ENCODE results near the gene TIE1. TPM values are rescaled to one million over a fixed set of nuclear protein-coding genes. Genes with fewer than 3 reads are reported as not detected.

Gene TIE1
- total and polyA plus RNA-seq, 7 donors = 1.2 to 33.8 (median 9.5) TPM

DNA sequence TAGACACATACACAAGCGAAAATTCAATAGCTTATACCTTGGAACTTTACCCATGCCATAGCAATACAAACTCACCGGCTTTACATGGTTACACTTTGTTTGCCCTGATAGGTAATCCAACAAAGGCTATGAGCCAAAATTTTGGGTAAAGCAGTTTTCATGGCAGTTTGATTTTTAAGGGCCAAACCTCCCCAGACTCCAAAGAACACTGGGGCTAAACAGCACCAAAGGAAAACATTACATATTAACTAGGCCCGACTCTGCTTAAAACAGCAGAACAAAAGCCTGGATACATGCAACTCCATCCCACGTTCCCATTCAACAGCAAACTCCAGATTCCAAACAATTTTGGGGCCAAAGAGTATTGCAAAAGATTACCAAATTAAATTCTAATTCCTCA lies 35.4 kb upstream of the TIE1 start:
- no peaks in the 10 kb centered on the region for H3K36me3 ChIP-seq
- H3K27me3 ChIP-seq = peaks cover 2 to 12% (median 2%) of the 10 kb centered on the region in 3 donors
- no peak overlapping the region for H3K27ac ChIP-seq
- H3K4me3 ChIP-seq = no peak overlapping the region
- H3K4me1 ChIP-seq = peaks cover 0 to 3% (median 0%) of the 10 kb centered on the region in 4 donors
- intact Hi-C loops (cut with DNase I) = no loop called here
- no peak for DNase-seq
- no peak for TF ChIP-seq POLR2AphosphoS5 (IDR thresholded peaks at IDR 0.05)
- TF ChIP-seq EP300 (IDR thresholded peaks at IDR 0.05) = no peak
- TF ChIP-seq, protein P1, sequence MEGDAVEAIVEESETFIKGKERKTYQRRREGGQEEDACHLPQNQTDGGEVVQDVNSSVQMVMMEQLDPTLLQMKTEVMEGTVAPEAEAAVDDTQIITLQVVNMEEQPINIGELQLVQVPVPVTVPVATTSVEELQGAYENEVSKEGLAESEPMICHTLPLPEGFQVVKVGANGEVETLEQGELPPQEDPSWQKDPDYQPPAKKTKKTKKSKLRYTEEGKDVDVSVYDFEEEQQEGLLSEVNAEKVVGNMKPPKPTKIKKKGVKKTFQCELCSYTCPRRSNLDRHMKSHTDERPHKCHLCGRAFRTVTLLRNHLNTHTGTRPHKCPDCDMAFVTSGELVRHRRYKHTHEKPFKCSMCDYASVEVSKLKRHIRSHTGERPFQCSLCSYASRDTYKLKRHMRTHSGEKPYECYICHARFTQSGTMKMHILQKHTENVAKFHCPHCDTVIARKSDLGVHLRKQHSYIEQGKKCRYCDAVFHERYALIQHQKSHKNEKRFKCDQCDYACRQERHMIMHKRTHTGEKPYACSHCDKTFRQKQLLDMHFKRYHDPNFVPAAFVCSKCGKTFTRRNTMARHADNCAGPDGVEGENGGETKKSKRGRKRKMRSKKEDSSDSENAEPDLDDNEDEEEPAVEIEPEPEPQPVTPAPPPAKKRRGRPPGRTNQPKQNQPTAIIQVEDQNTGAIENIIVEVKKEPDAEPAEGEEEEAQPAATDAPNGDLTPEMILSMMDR (IDR thresholded peaks at IDR 0.05) = no peak
- TF ChIP-seq POLR2A (IDR thresholded peaks at IDR 0.05) = no peak
- WGBS, 2 donors = 37 to 68% methylated on average over 4 of the region's 4 CpGs
- H3K9me3 ChIP-seq = no peaks in the 10 kb centered on the region

- Histone ChIP-seq H3K9me3 (no peaks in the 10 kb centered on the region), H3K4me1 (peaks cover 0 to 8% (median 0%) of the 10 kb centered on the region in 4 donors), H3K4me3 (no peak overlapping the region), H3K27me3 (peaks cover 6 to 26% (median 16%) of the 10 kb centered on the region in 3 donors), H3K36me3 (no peaks in the 10 kb centered on the region), H3K27ac (no peak overlapping the region)
- 99 to 100% methylated on average over 1 of the region's 1 CpG for WGBS, 2 donors
- intact Hi-C loops (cut with DNase I) = no loop called here
- DNase-seq = no peak
- TF ChIP-seq POLR2A (IDR thresholded peaks at IDR 0.05) = no peak
- no peak for TF ChIP-seq POLR2AphosphoS5 (IDR thresholded peaks at IDR 0.05)
- TF ChIP-seq, protein P1 (IDR thresholded peaks at IDR 0.05) = no peak
- TF ChIP-seq EP300 (IDR thresholded peaks at IDR 0.05) = no peak
These were observed 33.9 kb upstream of the TIE1 start for GRCh38 chr1:43266881-43267280.

DNA sequence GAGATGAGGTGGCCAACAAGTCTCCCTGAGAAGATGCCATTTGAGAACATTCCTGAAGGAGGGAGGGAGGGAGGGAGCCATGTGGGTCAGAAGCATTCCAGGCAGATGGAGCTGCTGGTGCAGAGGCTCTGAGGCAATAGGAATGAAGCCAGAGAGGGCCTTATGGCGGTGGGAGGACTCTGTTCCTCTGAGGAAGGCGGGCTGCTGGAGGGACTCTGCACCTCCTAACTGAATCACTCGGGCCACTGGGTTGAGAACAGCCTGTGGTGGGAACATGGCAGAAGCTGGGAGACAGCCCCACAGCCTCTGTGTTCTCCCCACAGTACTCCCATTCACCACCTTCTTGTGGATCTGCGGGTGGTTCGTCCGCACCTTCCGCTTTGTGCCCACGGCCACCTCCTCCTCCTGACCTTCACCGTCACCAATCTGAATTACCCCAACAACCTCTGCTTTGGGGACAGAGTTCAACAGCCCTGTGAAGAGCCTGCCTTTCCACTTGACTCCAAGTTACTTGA lies 33.4 kb upstream of the TIE1 start:
- whole genome bisulfite sequencing, 2 donors = 49 to 87% methylated on average over 9 of the region's 9 CpGs
- peaks cover 6 to 31% (median 20%) of the 10 kb centered on the region in 3 donors for H3K27me3 ChIP-seq
- H3K4me1 ChIP-seq = peaks cover 0 to 8% (median 0%) of the 10 kb centered on the region in 4 donors
- no peaks in the 10 kb centered on the region for H3K36me3 ChIP-seq
- no peaks in the 10 kb centered on the region for H3K9me3 ChIP-seq
- DNase-seq = no peak
- no peak overlapping the region for H3K4me3 ChIP-seq
- intact Hi-C loops (cut with DNase I) = no loop called here
- H3K27ac ChIP-seq = no peak overlapping the region
- TF ChIP-seq EP300 (IDR thresholded peaks at IDR 0.05) (no peak), POLR2AphosphoS5 (IDR thresholded peaks at IDR 0.05) (no peak), POLR2A (IDR thresholded peaks at IDR 0.05) (no peak)
- TF ChIP-seq, protein P1 (IDR thresholded peaks at IDR 0.05) = no peak

- Histone ChIP-seq H3K27ac (no peak overlapping the region), H3K36me3 (no peaks in the 10 kb centered on the region), H3K4me1 (peaks cover 0 to 8% (median 0%) of the 10 kb centered on the region in 4 donors), H3K4me3 (no peak overlapping the region), H3K27me3 (peaks cover 6 to 37% (median 20%) of the 10 kb centered on the region in 3 donors), H3K9me3 (no peaks in the 10 kb centered on the region)
- DNase-seq = no peak
- intact Hi-C loops (cut with DNase I) = no loop called here
- no peak for TF ChIP-seq POLR2A (IDR thresholded peaks at IDR 0.05)
- TF ChIP-seq, protein P1 (IDR thresholded peaks at IDR 0.05) = no peak
- WGBS, 2 donors = 66 to 85% methylated on average over 3 of the region's 3 CpGs
These were observed 32.9 kb upstream of the TIE1 start for GRCh38 chr1:43267818-43268425.
